Lower lobe of right lung (tissue), 2 donors: Measurements from ENCODE around the gene SERTAD2. TPM values are rescaled to one million over a fixed set of nuclear protein-coding genes. Genes with fewer than 3 reads are reported as not detected.

ENCODE experiments used
- ATAC-seq, 2 donors: fragments of 200-7000 bp; cut with Tn5 transposase; one replicate each; pipeline ENCODE4 v1.9.1; 2020 to 2022; ENCODE audit warnings: mild to moderate bottlenecking in 2 of 2, moderate library complexity in 2 of 2
- DNase-seq: peaks from one replicate; pipeline ENCODE4 v3.0.0-alpha.2; 2020
- H3K27ac ChIP-seq: fragments of 200-600 bp; one replicate; pipeline ENCODE4 v1.8.0; 2022
- H3K27me3 ChIP-seq: fragments of 200-600 bp; one replicate; pipeline ENCODE4 v1.8.0; 2022; ENCODE audit warnings: low read depth
- H3K36me3 ChIP-seq: fragments of 200-600 bp; one replicate; pipeline ENCODE4 v1.8.0; 2022; ENCODE audit warnings: mild to moderate bottlenecking
- H3K4me1 ChIP-seq: fragments of 200-600 bp; one replicate; pipeline ENCODE4 v1.8.0; 2022
- H3K4me3 ChIP-seq: fragments of 200-600 bp; one replicate; pipeline ENCODE4 v1.8.0; 2022; ENCODE audit warnings: mild to moderate bottlenecking
- H3K9me3 ChIP-seq: fragments of 200-600 bp; one replicate; pipeline ENCODE4 v1.8.0; 2022
- CTCF ChIP-seq: fragments of 200-600 bp; IDR thresholded peaks from one replicate; pipeline ENCODE4 v1.8.0; 2022; ENCODE audit warnings: antibody characterized with exemption, mild to moderate bottlenecking
- intact Hi-C: fragments of 100-400 bp; cut with DNase I; formaldehyde crosslinking; loops from one replicate; pipeline ENCODE4 v1.11.0; 2022
- total RNA-seq: library from RNA; stranded (reverse); fragmentation: NEBNext Ultra II Directional; extraction: Animal tissue kit (Norgen Biotek cat#: 25700); gene quantifications from one replicate; pipeline ENCODE4 v1.2.1, GENCODE V29; 2021
- donor health status: DM: no; HTN: yes; CAD: no; lungs with severe emphysema.

Gene SERTAD2
- total RNA-seq, 1 donor from 2014 or later: 20.1 TPM

- no peak overlapping the region for H3K4me3 ChIP-seq
- no peak for TF ChIP-seq CTCF
- H3K36me3 ChIP-seq: no peaks in the 10 kb centered on the region
- H3K27ac ChIP-seq: no peak overlapping the region
- ATAC-seq (no peak), DNase-seq (no peak)
- no peaks in the 10 kb centered on the region for H3K9me3 ChIP-seq
- intact Hi-C loops: no loop called here
- no peaks in the 10 kb centered on the region for H3K27me3 ChIP-seq
- H3K4me1 ChIP-seq: peaks cover 5% of the 10 kb centered on the region
Observed at GRCh38 chr2:64679673-64680425, 26.1 kb upstream of the SERTAD2 start.

GRCh38 chr2:64678771-64679590 is 25.3 kb upstream of the SERTAD2 start:
- ATAC-seq: no peak
- no peak for TF ChIP-seq CTCF
- no peaks in the 10 kb centered on the region for H3K27me3 ChIP-seq
- DNase-seq: no peak
- H3K27ac ChIP-seq: no peak overlapping the region
- intact Hi-C loops: no loop called here
- H3K9me3 ChIP-seq: no peaks in the 10 kb centered on the region
- H3K36me3 ChIP-seq: no peaks in the 10 kb centered on the region
- H3K4me3 ChIP-seq: no peak overlapping the region
- H3K4me1 ChIP-seq: peaks cover 5% of the 10 kb centered on the region

GRCh38 chr2:64677530-64677929 is 23.8 kb upstream of the SERTAD2 start:
- ATAC-seq (no peak), DNase-seq (no peak)
- Histone ChIP-seq H3K9me3 (no peaks in the 10 kb centered on the region), H3K27ac (no peak overlapping the region), H3K4me3 (no peak overlapping the region), H3K4me1 (peaks cover 5% of the 10 kb centered on the region), H3K36me3 (no peaks in the 10 kb centered on the region), H3K27me3 (no peaks in the 10 kb centered on the region)
- TF ChIP-seq CTCF: no peak
- intact Hi-C loops: no loop called here

- intact Hi-C loops: no loop called here
- Histone ChIP-seq H3K36me3 (no peaks in the 10 kb centered on the region), H3K27me3 (no peaks in the 10 kb centered on the region), H3K4me1 (peaks cover 5% of the 10 kb centered on the region), H3K27ac (no peak overlapping the region), H3K4me3 (no peak overlapping the region), H3K9me3 (no peaks in the 10 kb centered on the region)
- ATAC-seq (no peak), DNase-seq (no peak)
- TF ChIP-seq CTCF: no peak
Observed at GRCh38 chr2:64675860-64676259, 22.1 kb upstream of the SERTAD2 start.

GRCh38 chr2:64672708-64673107 is 19.0 kb upstream of the SERTAD2 start:
- TF ChIP-seq CTCF: no peak
- no peaks in the 10 kb centered on the region for H3K4me1 ChIP-seq

More at GRCh38 chr2:64672708-64673107, 19.0 kb upstream of the SERTAD2 start:
- H3K27me3 ChIP-seq: no peaks in the 10 kb centered on the region
- no peak overlapping the region for H3K4me3 ChIP-seq
- ATAC-seq (no peak), DNase-seq (no peak)
- no peak overlapping the region for H3K27ac ChIP-seq
- H3K36me3 ChIP-seq: no peaks in the 10 kb centered on the region
- H3K9me3 ChIP-seq: no peaks in the 10 kb centered on the region
- intact Hi-C loops: no loop called here
